ENCODE data around the gene IGF1R.

The IGF1R gene

DNA sequence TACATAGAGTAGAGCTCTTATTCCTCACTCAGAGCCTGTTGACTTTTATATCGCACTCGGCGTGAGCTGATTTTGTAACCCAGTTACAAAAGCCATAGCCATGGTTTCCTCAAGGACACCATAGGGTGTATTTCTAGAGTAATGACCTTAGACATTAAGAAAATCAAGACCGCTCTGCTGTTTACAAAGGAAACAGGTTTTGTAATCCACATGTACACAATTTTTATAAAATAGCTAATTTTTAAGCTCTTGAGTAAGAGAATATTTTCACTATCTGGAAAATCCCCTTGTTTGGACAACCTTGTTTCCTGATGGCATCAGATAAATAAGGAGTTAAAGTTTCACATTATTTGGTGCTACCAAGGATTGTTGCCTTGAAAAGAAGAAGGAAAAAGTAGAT lies 254.6 kb downstream of the IGF1R start:
- in situ Hi-C loops (cut with HindIII; ENCODE audit: low sequenced_read_pairs) = no loop called here
- no peak for DNase-seq (ENCODE audit: low read depth, low spot score)
- H3K4me3 ChIP-seq (ENCODE audit: low read depth, low read length) = no peak overlapping the region
- TF ChIP-seq, protein P1, sequence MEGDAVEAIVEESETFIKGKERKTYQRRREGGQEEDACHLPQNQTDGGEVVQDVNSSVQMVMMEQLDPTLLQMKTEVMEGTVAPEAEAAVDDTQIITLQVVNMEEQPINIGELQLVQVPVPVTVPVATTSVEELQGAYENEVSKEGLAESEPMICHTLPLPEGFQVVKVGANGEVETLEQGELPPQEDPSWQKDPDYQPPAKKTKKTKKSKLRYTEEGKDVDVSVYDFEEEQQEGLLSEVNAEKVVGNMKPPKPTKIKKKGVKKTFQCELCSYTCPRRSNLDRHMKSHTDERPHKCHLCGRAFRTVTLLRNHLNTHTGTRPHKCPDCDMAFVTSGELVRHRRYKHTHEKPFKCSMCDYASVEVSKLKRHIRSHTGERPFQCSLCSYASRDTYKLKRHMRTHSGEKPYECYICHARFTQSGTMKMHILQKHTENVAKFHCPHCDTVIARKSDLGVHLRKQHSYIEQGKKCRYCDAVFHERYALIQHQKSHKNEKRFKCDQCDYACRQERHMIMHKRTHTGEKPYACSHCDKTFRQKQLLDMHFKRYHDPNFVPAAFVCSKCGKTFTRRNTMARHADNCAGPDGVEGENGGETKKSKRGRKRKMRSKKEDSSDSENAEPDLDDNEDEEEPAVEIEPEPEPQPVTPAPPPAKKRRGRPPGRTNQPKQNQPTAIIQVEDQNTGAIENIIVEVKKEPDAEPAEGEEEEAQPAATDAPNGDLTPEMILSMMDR (IDR thresholded peaks at IDR 0.05; ENCODE audit: low read depth, low read length) = no peak

DNA sequence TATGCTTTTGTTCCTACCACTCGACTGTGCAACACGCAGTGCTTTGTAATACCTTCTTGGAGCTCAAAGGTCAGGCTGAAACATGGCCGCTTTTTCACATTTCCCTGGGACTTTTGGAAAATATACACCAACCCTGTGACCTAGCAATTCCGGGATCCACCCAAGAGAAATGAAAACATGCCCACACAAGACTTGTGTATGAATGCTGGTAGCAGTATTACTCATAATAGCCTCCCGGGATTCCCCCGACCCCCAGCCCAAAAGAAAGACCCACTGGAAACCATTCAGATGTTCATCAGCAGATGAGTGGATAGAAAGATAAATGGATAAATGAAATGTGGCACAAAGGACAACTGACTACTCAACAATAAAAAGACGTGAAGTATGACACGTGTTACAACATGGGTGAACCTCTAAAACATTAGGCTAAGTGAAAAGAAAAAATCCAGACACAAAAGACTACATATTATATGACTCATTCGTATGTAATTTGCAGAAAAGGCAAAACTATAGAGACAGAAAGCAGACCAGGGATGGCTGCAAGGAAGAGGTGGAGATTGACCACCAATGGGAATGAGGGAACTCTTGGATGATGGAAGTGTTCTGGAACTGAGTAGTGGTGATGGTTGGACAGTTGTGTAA lies 255.2 kb downstream of the IGF1R start:
- in situ Hi-C loops (cut with HindIII; ENCODE audit: low sequenced_read_pairs) = no loop called here
- peak; percentile 85 for DNase-seq (ENCODE audit: low read depth, low spot score)
- H3K4me3 ChIP-seq (ENCODE audit: low read depth, low read length) = no peak overlapping the region
- TF ChIP-seq, protein P1 (IDR thresholded peaks at IDR 0.05; ENCODE audit: low read depth, low read length) = no peak

DNA sequence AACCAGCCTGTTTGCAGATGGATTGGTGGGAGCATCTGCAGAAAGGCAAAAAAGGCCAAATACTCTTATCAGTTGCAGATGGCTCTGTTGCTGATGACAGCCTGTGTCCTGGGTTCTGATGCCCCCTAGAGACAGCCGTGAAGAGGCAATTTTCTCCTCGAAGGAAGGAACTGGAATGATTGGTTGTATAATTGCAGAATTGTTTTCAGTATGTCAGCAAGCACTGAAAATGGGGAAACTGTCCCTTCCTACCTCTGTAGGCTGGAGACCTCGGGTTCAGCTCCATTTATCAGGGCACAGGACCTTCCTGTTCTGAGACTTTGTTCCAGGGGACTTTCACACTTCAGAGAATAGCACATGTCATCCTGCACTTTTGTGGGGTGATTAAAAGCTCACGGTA lies 256.2 kb downstream of the IGF1R start:
- DNase-seq (ENCODE audit: low read depth, low spot score) = peak; percentile 63
- TF ChIP-seq, protein P1 (IDR thresholded peaks at IDR 0.05; ENCODE audit: low read depth, low read length) = peak; percentile 78
- no peak overlapping the region for H3K4me3 ChIP-seq (ENCODE audit: low read depth, low read length)
- in situ Hi-C loops (cut with HindIII; ENCODE audit: low sequenced_read_pairs) = no loop called here

DNA sequence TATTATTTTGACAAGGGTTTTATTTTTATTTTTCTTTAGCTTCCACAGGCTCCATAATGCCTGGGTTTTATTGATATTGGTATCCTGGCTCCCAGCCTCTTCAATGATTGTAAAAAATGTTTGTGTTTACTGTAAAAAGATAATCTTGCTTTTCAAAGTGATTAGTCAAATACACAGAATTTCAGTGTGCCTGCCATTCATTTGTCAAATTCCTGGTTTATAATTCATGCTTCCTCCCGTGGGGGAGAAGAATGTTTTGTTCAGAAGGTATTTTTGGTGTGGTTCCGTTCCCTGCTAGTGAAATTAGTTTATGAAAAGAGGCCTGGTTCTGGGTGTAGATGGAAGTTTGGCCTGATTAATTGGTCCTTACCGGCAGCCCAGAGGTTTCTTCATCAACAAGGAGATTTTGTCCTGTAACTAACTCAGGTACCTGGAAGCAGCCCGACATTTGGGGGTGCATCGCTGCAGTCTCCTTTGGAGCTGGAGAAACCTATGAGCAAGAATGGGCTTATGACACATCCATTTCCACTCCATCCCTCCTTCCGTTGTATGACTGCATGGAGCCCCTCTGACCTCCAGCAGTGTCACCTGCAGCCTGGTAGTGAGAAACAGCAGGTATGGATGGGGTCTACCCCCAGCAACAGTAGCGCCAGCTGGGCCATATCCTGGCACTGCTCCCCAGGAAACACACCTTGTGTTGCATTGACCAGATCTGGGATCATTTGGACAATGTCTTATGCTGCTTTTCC lies 257.8 kb downstream of the IGF1R start:
- DNase-seq (ENCODE audit: low read depth, low spot score) = no peak
- no peak overlapping the region for H3K4me3 ChIP-seq (ENCODE audit: low read depth, low read length)
- in situ Hi-C loops (cut with HindIII; ENCODE audit: low sequenced_read_pairs) = no loop called here
- TF ChIP-seq, protein P1 (IDR thresholded peaks at IDR 0.05; ENCODE audit: low read depth, low read length) = no peak

DNA sequence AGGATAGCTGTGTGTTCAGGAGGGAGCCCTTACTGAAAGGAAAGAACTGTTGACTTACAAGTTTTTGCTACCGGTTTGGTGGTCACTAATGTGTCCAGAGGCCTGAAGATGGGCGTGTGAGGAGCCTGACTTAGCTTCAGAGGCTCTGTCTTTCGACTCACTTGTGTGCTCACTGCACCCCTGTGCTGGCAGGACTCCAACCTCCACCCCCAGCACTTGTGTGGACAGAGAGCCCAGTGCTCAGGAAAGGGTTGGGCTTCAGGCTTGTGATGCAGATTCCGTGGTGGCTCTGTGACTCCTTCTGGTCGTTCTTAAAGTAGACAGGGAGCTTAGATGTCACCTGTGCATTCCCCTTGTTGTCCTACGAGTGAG lies 258.4 kb downstream of the IGF1R start:
- in situ Hi-C loops (cut with HindIII; ENCODE audit: low sequenced_read_pairs) = no loop called here
- no peak overlapping the region for H3K4me3 ChIP-seq (ENCODE audit: low read depth, low read length)
- DNase-seq (ENCODE audit: low read depth, low spot score) = no peak
- TF ChIP-seq, protein P1 (IDR thresholded peaks at IDR 0.05; ENCODE audit: low read depth, low read length) = no peak

DNA sequence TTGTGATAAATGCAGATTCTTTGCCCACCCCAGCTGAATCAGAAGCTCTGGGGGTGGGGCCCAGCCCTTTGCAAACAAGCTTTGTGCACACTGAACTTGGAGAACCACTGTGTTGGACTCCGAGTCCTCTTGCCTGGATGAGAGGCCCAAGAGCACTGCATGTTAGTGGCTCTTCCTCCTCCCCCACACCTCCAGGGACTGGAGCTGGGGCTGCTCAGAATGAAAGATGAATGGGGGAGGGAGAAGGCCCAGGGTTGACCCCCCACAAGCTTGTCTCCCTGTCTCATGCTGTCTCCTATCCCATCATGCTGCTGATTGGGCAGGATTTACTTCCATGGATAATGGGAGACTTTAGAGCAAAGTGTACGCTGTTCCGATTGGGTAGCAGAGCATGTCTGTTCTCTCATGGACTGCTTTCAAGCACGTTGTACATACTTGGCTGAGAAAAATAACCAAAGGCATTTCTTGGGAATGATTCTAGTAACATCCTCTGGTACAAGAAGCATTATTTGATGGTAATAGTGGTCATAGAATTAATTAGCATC lies 259.7 kb downstream of the IGF1R start:
- TF ChIP-seq, protein P1 (IDR thresholded peaks at IDR 0.05; ENCODE audit: low read depth, low read length) = no peak
- no peak for DNase-seq (ENCODE audit: low read depth, low spot score)
- in situ Hi-C loops (cut with HindIII; ENCODE audit: low sequenced_read_pairs) = no loop called here

More for the DNA sequence above, 259.7 kb downstream of the IGF1R start:
- no peak overlapping the region for H3K4me3 ChIP-seq (ENCODE audit: low read depth, low read length)
